NOMO-1 treated with DMSO at 0.1 percent for 48 hours (cell line): Measurements from ENCODE around the gene CAMK4.

Source experiments
- DNase-seq: peaks from one replicate; lab custom pipeline; 2025; ENCODE audit not compliant: unreplicated experiment; lab: John Stamatoyannopoulos, UW

CAMK4 gene

GRCh38 chr5:111478898-111479297 is 254.7 kb downstream of the CAMK4 start:
- no peak for DNase-seq

GRCh38 chr5:111480346-111480745 is 256.2 kb downstream of the CAMK4 start:
- DNase-seq: no peak

DNA sequence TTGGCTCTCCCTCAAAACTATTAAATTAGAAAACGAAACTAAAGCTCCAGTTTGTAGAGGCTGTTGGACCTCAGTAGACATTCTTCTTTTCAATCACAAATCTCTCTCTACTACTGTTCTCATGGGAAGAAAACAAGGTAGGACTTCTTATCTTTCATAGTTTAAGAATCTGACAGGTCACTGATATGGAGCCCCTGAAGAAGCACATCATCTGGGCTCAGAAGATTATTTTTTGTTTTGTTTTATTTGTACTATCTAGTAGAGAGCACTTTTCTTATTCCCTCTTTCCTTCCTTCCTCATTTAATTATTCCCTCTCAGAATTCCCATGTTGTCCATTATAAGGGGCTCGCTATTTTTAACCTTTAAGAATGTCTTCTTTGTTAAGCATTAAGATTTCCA is 261.9 kb downstream of the CAMK4 start:
- no peak for DNase-seq

GRCh38 chr5:111486926-111487325 is 262.7 kb downstream of the CAMK4 start:
- DNase-seq: no peak

DNA sequence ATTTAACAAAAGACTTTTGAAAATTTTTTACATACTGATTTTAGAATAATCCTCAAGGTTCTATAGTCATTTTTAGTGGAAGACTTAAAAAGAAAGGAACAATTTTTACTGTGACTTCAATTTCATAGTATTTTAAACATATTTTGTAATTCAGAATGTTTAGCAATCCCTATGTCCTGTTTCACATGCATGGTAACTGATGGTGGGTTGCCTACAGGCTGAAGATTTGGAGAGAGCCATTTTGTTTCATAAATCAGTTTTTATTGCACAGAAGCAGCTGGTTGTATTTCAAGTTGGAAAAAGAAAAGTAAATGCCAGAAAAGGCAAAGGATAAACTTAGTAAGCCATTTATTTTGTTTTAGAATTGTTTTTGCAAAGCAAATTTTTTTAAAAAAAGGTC is 264.2 kb downstream of the CAMK4 start:
- peak; percentile 7 for DNase-seq

DNA sequence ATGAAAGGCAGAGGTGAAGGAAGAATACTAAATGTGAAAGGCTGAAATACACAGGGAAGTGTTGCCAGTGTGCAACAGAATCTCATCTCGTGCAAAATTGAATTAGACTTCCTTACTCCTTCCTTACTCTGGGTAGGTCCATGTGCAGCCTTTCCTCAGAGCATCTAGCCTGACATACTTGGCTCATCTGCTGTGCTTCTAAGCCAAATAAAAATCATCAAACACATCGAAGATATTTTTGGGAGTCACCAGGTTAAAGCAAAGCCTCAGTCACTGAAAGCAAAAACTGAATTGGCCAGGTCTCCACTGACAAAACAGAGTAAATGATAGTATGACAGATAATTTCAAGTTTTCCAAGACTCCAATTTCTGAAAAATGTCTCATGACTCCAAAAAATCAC is 268.8 kb downstream of the CAMK4 start:
- DNase-seq: no peak

DNA sequence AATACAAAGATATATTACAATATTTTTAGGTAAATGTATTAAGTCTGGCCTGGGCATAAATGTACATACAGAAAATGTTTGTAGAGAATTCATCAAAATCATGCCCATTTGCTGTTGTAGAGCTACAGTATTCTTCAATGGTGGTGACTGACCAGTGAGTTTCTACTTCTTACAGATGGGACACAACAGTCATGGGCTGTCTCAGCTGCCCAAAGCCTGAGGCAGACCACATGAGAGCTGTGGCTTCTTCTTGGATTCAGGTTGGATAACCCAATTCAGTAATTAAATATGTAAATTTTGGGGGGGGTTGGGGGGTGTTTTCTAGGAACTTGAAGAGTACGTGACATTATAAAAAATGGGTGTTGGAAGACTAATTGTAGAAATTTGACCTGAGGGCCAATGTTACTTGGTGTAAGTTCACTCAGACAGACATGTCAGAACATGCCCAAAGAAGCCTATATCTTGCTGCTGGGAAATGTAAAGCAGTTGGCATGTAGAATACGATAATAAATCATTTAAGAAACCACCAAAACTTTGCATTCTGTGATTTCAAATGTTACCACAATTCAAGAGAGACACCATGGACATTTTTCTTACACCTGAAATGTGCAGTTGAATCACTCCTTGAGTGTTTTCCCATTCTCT is 270.3 kb downstream of the CAMK4 start:
- DNase-seq: no peak

GRCh38 chr5:111495159-111495558 is 271.0 kb downstream of the CAMK4 start:
- DNase-seq: no peak

DNA sequence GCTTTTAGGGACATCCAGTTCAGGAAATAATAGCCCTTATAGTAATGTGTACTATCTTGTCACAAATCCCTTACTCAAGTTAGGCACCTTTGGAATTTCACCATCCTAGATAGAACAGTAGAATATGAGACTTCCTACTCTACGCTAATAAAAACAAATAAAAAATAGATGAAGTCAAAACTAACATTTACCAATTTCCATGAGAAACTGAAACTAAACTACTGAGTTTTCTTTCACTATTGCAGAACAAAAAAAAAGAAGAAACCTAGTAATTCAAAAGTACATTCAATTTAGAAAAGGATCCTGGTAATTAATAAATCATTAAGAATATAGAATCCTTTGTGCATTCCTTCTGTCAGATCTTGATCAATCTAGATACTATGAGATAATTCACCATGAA is 274.2 kb downstream of the CAMK4 start:
- DNase-seq: no peak

GRCh38 chr5:111502956-111503355 is 278.8 kb downstream of the CAMK4 start:
- no peak for DNase-seq

- no peak for DNase-seq
Observed at GRCh38 chr5:111505096-111505495, 280.9 kb downstream of the CAMK4 start.

- DNase-seq: peak; percentile 19
Observed at GRCh38 chr5:111507276-111507675, 283.1 kb downstream of the CAMK4 start.

GRCh38 chr5:111509119-111509518 is 284.9 kb downstream of the CAMK4 start:
- DNase-seq: no peak

- DNase-seq: peak; percentile 3
Observed at GRCh38 chr5:111511174-111511830, 287.1 kb downstream of the CAMK4 start.

DNA sequence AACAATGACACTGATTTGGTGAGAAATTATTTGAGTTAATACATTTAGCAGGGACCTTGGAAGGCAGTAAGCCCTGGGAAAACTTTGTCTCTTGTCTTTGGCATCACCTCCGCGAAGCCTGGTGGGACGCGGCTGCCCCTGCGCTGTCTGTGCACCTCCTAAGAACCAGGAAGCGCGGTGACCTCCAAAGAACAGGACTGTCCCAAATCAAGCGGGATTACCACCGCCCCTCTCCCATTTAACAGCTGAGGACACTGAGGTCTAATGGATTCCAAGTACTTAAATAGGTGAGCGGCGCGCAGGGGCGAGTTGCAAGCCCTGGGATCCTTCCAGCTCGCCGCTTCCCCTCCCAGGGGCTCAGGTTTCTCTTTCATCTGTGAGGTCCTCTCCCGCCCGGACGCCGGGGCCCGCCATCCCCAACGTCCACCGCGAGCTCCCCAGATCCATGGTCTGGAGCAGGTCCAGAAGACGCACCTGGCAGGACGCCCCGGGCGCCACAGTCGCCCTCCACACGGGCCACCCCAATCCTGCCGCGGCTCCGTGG is 287.7 kb downstream of the CAMK4 start:
- DNase-seq: peak; percentile 22

- DNase-seq: peak; percentile 95
Observed at GRCh38 chr5:111512375-111513130, 288.4 kb downstream of the CAMK4 start, which contains the start of gene STARD4. TSS of gene STARD4 (minus strand) at chr5:111512535. CDS start at chr5:111507433, 5,102 bp downstream.

DNA sequence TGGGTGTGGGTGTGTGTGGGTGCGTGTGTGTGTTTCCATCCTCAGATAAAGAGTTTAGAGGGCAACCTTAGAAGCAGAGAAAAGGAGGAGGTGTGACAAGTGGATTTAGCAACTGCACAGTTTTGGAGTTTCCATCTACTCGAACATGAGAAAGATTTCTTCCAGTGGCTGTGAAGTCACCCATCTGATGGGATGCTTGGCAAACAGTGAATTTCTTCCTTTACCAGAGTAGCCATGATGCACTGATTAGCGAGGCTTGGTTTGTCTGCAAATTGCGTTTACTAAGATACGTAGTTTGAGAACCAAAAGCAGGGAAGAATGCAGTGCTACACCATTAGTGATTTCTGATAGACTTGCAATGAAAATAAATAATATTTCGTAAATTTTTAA is 288.9 kb downstream of the CAMK4 start:
- no peak for DNase-seq

- DNase-seq: no peak
Observed at GRCh38 chr5:111514087-111514486, 289.9 kb downstream of the CAMK4 start.

DNA sequence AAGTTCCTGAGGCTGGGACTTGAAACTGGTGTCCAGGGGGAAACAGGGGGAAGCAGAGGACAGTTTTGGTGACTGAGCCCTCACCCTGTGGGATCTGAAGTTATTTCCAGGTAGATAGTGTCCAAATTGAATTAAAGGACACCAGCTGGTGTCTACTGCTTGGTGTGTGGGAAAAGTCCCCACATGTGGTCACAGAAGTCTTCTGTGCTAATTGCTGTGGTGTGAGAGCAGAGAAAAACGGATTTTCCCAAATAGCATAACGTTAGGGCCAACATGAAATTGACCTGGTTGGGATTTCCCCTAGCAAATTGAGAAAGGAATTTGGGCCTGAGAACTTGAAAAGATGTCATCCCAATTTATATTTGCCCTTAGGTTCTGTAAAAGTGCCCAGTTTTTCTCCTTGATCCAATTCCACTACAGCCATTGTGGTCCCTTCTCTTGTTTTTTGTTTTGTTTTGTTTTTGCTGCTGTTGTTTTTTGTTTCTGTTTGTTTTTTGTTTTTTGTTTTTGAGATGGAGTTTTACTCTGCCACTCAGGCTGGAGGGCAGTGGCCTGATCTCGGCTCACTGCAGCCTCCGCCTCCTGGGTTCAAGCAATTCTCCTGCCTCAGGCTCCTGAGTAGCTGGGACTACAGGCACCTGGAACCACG is 293.8 kb downstream of the CAMK4 start:
- DNase-seq: no peak

- DNase-seq: no peak
Observed at GRCh38 chr5:111518777-111519176, 294.6 kb downstream of the CAMK4 start.

GRCh38 chr5:111520908-111521307 is 296.7 kb downstream of the CAMK4 start:
- DNase-seq: no peak
